ENCODE measurements around the gene THUMPD2.

DNA sequence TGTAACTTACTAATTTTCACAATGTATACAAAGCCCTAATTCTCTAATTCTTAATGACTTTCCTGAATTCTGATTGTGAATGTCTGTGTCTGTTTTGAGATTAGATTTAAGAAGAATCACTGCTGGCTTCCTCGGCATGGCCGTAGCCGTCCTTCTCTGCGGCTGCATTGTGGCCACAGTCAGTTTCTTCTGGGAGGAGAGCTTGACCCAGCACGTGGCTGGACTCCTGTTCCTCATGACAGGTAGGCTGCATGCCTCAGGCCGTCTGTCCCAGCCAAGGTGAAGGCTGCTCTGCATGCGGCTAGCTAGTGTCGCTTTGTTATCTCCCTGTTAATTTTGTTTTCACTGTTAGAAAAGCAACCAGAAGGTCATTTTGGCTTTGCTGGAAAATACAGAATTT, 72.1 kb downstream of the THUMPD2 start:
- TF ChIP-seq, protein P1, sequence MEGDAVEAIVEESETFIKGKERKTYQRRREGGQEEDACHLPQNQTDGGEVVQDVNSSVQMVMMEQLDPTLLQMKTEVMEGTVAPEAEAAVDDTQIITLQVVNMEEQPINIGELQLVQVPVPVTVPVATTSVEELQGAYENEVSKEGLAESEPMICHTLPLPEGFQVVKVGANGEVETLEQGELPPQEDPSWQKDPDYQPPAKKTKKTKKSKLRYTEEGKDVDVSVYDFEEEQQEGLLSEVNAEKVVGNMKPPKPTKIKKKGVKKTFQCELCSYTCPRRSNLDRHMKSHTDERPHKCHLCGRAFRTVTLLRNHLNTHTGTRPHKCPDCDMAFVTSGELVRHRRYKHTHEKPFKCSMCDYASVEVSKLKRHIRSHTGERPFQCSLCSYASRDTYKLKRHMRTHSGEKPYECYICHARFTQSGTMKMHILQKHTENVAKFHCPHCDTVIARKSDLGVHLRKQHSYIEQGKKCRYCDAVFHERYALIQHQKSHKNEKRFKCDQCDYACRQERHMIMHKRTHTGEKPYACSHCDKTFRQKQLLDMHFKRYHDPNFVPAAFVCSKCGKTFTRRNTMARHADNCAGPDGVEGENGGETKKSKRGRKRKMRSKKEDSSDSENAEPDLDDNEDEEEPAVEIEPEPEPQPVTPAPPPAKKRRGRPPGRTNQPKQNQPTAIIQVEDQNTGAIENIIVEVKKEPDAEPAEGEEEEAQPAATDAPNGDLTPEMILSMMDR (IDR thresholded peaks at IDR 0.05): no peak
- TF ChIP-seq POLR2A (IDR thresholded peaks at IDR 0.05) (no peak), EP300 (IDR thresholded peaks at IDR 0.05) (no peak), POLR2AphosphoS5 (IDR thresholded peaks at IDR 0.05) (no peak)

Data from suprapubic skin (tissue), 4 donors.